OCI-LY3 (cell line): Measurements from ENCODE around the gene ACOT6.

ENCODE experiments used
- CTCF ChIP-seq: fragments of 200-600, 300-600 bp; sonication (generic); IDR thresholded peaks from 2 replicates; pipeline ENCODE4 v1.5.1; 2014; ENCODE audit warnings: antibody characterized with exemption, low read length, low read depth
- EZH2phosphoT487 ChIP-seq: fragments of 200-600 bp; shearing (Covaris generic); IDR thresholded peaks from 2 replicates; pipeline ENCODE4 v1.6.1; 2018; ENCODE audit warnings: antibody characterized with exemption, mixed run types, low read depth

GRCh38 chr14:73607241-73607640, 5.1 kb upstream of the ACOT6 start:
- TF ChIP-seq CTCF: no peak
- no peak for TF ChIP-seq EZH2phosphoT487
